H1 (cell line): Measurements from ENCODE around the gene CYP3A7. TPM values are rescaled to one million over a fixed set of nuclear protein-coding genes. Genes with fewer than 3 reads are reported as not detected.

ENCODE experiments used
- CTCF ChIA-PET: fragments of 300-600 bp; sonication (Branson Sonifier 250); formaldehyde crosslinking; loops from one replicate; lab custom pipeline; 2021; ENCODE audit not compliant: partially characterized antibody; lab: Charles Lee
- POLR2A ChIA-PET: fragments of 300-600 bp; sonication (Branson Sonifier 250); formaldehyde crosslinking; loops from one replicate; lab custom pipeline; 2021; ENCODE audit warnings: inconsistent platforms; ENCODE audit not compliant: partially characterized antibody; lab: Charles Lee
- DNase-seq, 2 experiments: peaks; one replicate each; pipeline versions ENCODE4 v3.0.0 to v3.0.0-alpha.2; 2010 to 2022; ENCODE audit warnings: low spot score in 2 of 2, low read depth in 1 of 2, mixed read lengths in 1 of 2
- FAIRE-seq: peaks from 2 replicates; lab custom pipeline; 2011; peaks lifted over from hg19 to GRCh38; lab: Jason Lieb, UNC
- H2AFZ ChIP-seq: 2 replicates; pipeline ENCODE4 v1.8.1; 2012; ENCODE audit warnings: low read length, inconsistent platforms
- H2AK5ac ChIP-seq: 2 replicates; pipeline ENCODE4 v1.6.1; 2013; ENCODE audit warnings: low read depth, low read length
- H2BK120ac ChIP-seq: replicated peaks from 2 replicates; pipeline ENCODE3; 2013; ENCODE audit warnings: low read depth, low read length, inconsistent platforms
- H2BK12ac ChIP-seq: 2 replicates; pipeline ENCODE4 v1.6.1; 2013; ENCODE audit warnings: low read depth, low read length
- H2BK15ac ChIP-seq: 2 replicates; pipeline ENCODE4 v1.6.1; 2013; ENCODE audit warnings: low read length
- H2BK20ac ChIP-seq: 2 replicates; pipeline ENCODE4 v1.6.1; 2013; ENCODE audit warnings: low read length
- H2BK5ac ChIP-seq: 2 replicates; pipeline ENCODE4 v1.6.1; 2013; ENCODE audit warnings: low read depth, low read length
- H3K14ac ChIP-seq: 2 replicates; pipeline ENCODE4 v1.6.1; 2013; ENCODE audit warnings: inconsistent platforms; ENCODE audit not compliant: insufficient read length
- H3K18ac ChIP-seq: 2 replicates; pipeline ENCODE4 v1.6.1; 2013; ENCODE audit warnings: low read length; ENCODE audit errors: extremely low read depth
- H3K23ac ChIP-seq: 2 replicates; pipeline ENCODE4 v1.6.1; 2013; ENCODE audit warnings: inconsistent platforms; ENCODE audit not compliant: insufficient read length
- H3K23me2 ChIP-seq: 2 replicates; pipeline ENCODE4 v1.6.1; 2013; ENCODE audit warnings: low read depth, low read length
- H3K27ac ChIP-seq: 2 replicates; pipeline ENCODE4 v1.6.1; 2011; ENCODE audit warnings: low read depth, low read length, inconsistent platforms
- H3K27me3 ChIP-seq, 4 experiments: replicated peaks in 1 of 4; 1 replicate in 1 of 4; 2 replicates in 3 of 4; pipeline versions ENCODE4 v1.6.1 to v1.8.1; 2011 to 2013; ENCODE audit warnings: low read length in 3 of 4, mild to moderate bottlenecking in 3 of 4, inconsistent platforms in 2 of 4, mixed read lengths in 2 of 4, moderate library complexity in 1 of 4; ENCODE audit not compliant: control insufficient read depth in 3 of 4, insufficient read depth in 3 of 4; ENCODE audit errors: extremely low read depth in 1 of 4
- H3K36me3 ChIP-seq, 4 experiments: 2 replicates each; pipeline versions ENCODE4 v1.6.1 to v1.8.1; 2011 to 2013; ENCODE audit warnings: mild to moderate bottlenecking in 4 of 4, low read length in 3 of 4, moderate library complexity in 2 of 4, control low read depth in 1 of 4, inconsistent platforms in 1 of 4; ENCODE audit not compliant: insufficient read depth in 4 of 4, control insufficient read depth in 2 of 4
- H3K4ac ChIP-seq: replicated peaks from 2 replicates; pipeline ENCODE3; 2013; ENCODE audit warnings: low read length, low read depth, mixed read lengths, inconsistent platforms; ENCODE audit not compliant: insufficient read length
- H3K4me1 ChIP-seq, 4 experiments: replicated peaks in 1 of 4; 1 replicate in 1 of 4; 2 replicates in 3 of 4; pipeline versions ENCODE4 v1.6.1 to v1.8.1; 2011 to 2013; ENCODE audit warnings: low read length in 3 of 4, inconsistent platforms in 2 of 4, mixed read lengths in 1 of 4; ENCODE audit not compliant: insufficient read depth in 4 of 4, control insufficient read depth in 3 of 4
- H3K4me2 ChIP-seq, 2 experiments: 2 replicates each; pipeline versions ENCODE4 v1.6.1 to v1.8.1; 2011 to 2013; ENCODE audit warnings: low read depth in 2 of 2, low read length in 2 of 2, control low read depth in 1 of 2, inconsistent platforms in 1 of 2, mild to moderate bottlenecking in 1 of 2; ENCODE audit not compliant: insufficient read depth in 1 of 2
- H3K4me3 ChIP-seq, 4 experiments: fragments of 200-600, 300-600 bp in 1 of 4; sonication (generic), shearing (Covaris generic), sonication (Bioruptor Twin) in 1 of 4; 2 replicates each; pipeline versions ENCODE4 v1.5.1 to v1.8.1; 2011 to 2016; ENCODE audit warnings: low read length in 4 of 4, low read depth in 3 of 4, control low read depth in 2 of 4, inconsistent platforms in 2 of 4, mild to moderate bottlenecking in 2 of 4, mixed read lengths in 1 of 4, moderate library complexity in 1 of 4; ENCODE audit not compliant: insufficient read depth in 2 of 4; ENCODE audit errors: extremely low read depth in 1 of 4
- H3K56ac ChIP-seq: replicated peaks from 2 replicates; pipeline ENCODE3; 2013; ENCODE audit warnings: low read depth, mild to moderate bottlenecking, mixed read lengths, low read length, inconsistent platforms; ENCODE audit not compliant: insufficient read length
- H3K79me1 ChIP-seq: 2 replicates; pipeline ENCODE4 v1.6.1; 2013; ENCODE audit warnings: low read depth, low read length, control low read depth
- H3K79me2 ChIP-seq, 2 experiments: 2 replicates each; pipeline versions ENCODE4 v1.6.1 to v1.8.1; 2012 to 2013; ENCODE audit warnings: low read length in 2 of 2, mild to moderate bottlenecking in 2 of 2, inconsistent platforms in 1 of 2; ENCODE audit not compliant: insufficient read depth in 2 of 2, control insufficient read depth in 1 of 2
- H3K9ac ChIP-seq, 4 experiments: replicated peaks in 1 of 4; 1 replicate in 1 of 4; 2 replicates in 3 of 4; pipeline versions ENCODE4 v1.6.1 to v1.8.1; 2011 to 2013; ENCODE audit warnings: low read depth in 3 of 4, low read length in 3 of 4, control low read depth in 2 of 4, mild to moderate bottlenecking in 2 of 4, moderate library complexity in 2 of 4, inconsistent platforms in 1 of 4; ENCODE audit errors: extremely low read depth in 1 of 4
- H3K9me3 ChIP-seq, 2 experiments: 2 replicates each; pipeline versions ENCODE4 v1.6.1 to v1.8.1; 2012 to 2013; ENCODE audit warnings: mild to moderate bottlenecking in 2 of 2, moderate library complexity in 2 of 2, control low read depth in 1 of 2, inconsistent platforms in 1 of 2, low read depth in 1 of 2, low read length in 1 of 2, mixed read lengths in 1 of 2; ENCODE audit not compliant: insufficient read depth in 2 of 2
- H4K20me1 ChIP-seq, 2 experiments: replicated peaks in 1 of 2; 2 replicates each; pipeline versions ENCODE3 to v1.8.1; 2011 to 2013; ENCODE audit warnings: inconsistent platforms in 2 of 2, low read length in 2 of 2, mild to moderate bottlenecking in 1 of 2; ENCODE audit not compliant: insufficient read depth in 2 of 2, control insufficient read depth in 1 of 2
- H4K5ac ChIP-seq: 2 replicates; pipeline ENCODE4 v1.6.1; 2013; ENCODE audit warnings: low read length, low read depth, mixed read lengths, inconsistent platforms; ENCODE audit not compliant: insufficient read length
- H4K8ac ChIP-seq: 2 replicates; pipeline ENCODE4 v1.8.0; 2013; ENCODE audit warnings: mild to moderate bottlenecking, moderate library complexity, low read length, inconsistent platforms; ENCODE audit not compliant: insufficient read depth; ENCODE audit errors: extremely low read depth
- H4K91ac ChIP-seq: replicated peaks from 2 replicates; pipeline ENCODE3; 2013; ENCODE audit warnings: low read length, mixed read lengths, inconsistent platforms; ENCODE audit not compliant: insufficient read length
- CTBP2 ChIP-seq: IDR thresholded peaks from 2 replicates; pipeline ENCODE4 v1.7.0; 2011; ENCODE audit warnings: borderline replicate concordance, mild to moderate bottlenecking, moderate library complexity, mixed read lengths, low read length; ENCODE audit not compliant: insufficient read depth, insufficient read length
- EGR1 ChIP-seq: IDR thresholded peaks from 2 replicates; pipeline ENCODE4 v1.6.1; 2011; ENCODE audit warnings: low read depth, low read length, borderline replicate concordance
- EP300 ChIP-seq, 2 experiments: IDR thresholded peaks; 1 replicate in 1 of 2; 2 replicates in 1 of 2; pipeline ENCODE4 v1.6.1; 2011 to 2012; ENCODE audit warnings: low read depth in 2 of 2, low read length in 2 of 2, mild to moderate bottlenecking in 2 of 2, borderline replicate concordance in 1 of 2, inconsistent platforms in 1 of 2, moderate library complexity in 1 of 2
- GTF2F1 ChIP-seq: IDR thresholded peaks from 2 replicates; pipeline ENCODE4 v1.6.1; 2012; ENCODE audit warnings: low read depth, low read length, improper control_type of control experiment, borderline replicate concordance
- HDAC2 ChIP-seq, 2 experiments: fragments of 300-600 bp in 1 of 2; sonication (generic) in 1 of 2; IDR thresholded peaks; 2 replicates each; pipeline ENCODE4 v1.6.1; 2011 to 2012; ENCODE audit warnings: low read depth in 2 of 2, low read length in 2 of 2, mild to moderate bottlenecking in 2 of 2, moderate library complexity in 2 of 2, borderline replicate concordance in 1 of 2, inconsistent platforms in 1 of 2
- MAFK ChIP-seq: IDR thresholded peaks from 2 replicates; pipeline ENCODE4 v1.6.1; 2012; ENCODE audit warnings: low read depth, mild to moderate bottlenecking, improper control_type of control experiment, low read length
- POLR2A ChIP-seq, 2 experiments: IDR thresholded peaks; 1 replicate in 1 of 2; 2 replicates in 1 of 2; pipeline ENCODE4 v1.6.1; 2011; ENCODE audit warnings: low read depth in 2 of 2, low read length in 2 of 2, mild to moderate bottlenecking in 2 of 2; ENCODE audit errors: control extremely low read depth in 1 of 2
- SIRT6 ChIP-seq: IDR thresholded peaks from one replicate; pipeline ENCODE4 v1.7.1; 2012; ENCODE audit warnings: low read length, inconsistent platforms
- TAF7 ChIP-seq: optimal IDR thresholded peaks from 2 replicates; pipeline ENCODE3; 2011; ENCODE audit warnings: low read depth, mild to moderate bottlenecking, inconsistent platforms, low read length, moderate library complexity, borderline replicate concordance
- YY1 ChIP-seq: IDR thresholded peaks from 2 replicates; pipeline ENCODE4 v1.6.1; 2011; ENCODE audit warnings: low read depth, mild to moderate bottlenecking, low read length
- WGBS, 2 experiments: shearing (Covaris generic) in 1 of 2; methylation state at CpG; one replicate each; pipeline versions ENCODE4 v1.1.6 to v1.1.7; 2013 to 2015; ENCODE audit warnings: low lambda C conversion rate in 2 of 2, mixed read lengths in 2 of 2, inconsistent platforms in 1 of 2, low coverage in 1 of 2, missing lambda C conversion rate in 1 of 2; ENCODE audit not compliant: insufficient replicate concordance in 2 of 2, insufficient coverage in 1 of 2, insufficient read length in 1 of 2; ENCODE audit errors: extremely low coverage in 1 of 2, missing lambda C conversion rate in 1 of 2; 5-methylcytosine and 5-hydroxymethylcytosine counted together
- polyA plus RNA-seq, 7 experiments: library from polyadenylated mRNA; depleted of rRNA in 3 of 7; stranded (reverse) in 5 of 7; unstranded in 2 of 7; fragments of >200 nt in 5 of 7; fragments of 200-250 nt in 2 of 7; gene quantifications; 1 replicate in 5 of 7; 2 replicates in 1 of 7; 4 replicates in 1 of 7; pipeline versions ENCODE4 v1.2.1 to v1.2.3, GENCODE V29; 2011 to 2013; ENCODE audit warnings: missing spikeins in 2 of 7, mixed read lengths in 2 of 7
- total RNA-seq: library from RNA; stranded (reverse); fragmentation: NEBNext Ultra II Directional; extraction: Animal tissue kit (Norgen Biotek cat#: 25700); gene quantifications from 2 replicates; pipeline ENCODE4 v1.2.1, GENCODE V29; 2021
- TF ChIP-seq, protein P1 (sequence below), 3 experiments: IDR thresholded peaks; 1 replicate in 2 of 3; 2 replicates in 1 of 3; pipeline versions ENCODE4 v1.5.1 to v1.6.1; 2011; ENCODE audit warnings: low read length in 3 of 3, mild to moderate bottlenecking in 3 of 3, inconsistent platforms in 2 of 3, low read depth in 1 of 3, moderate library complexity in 1 of 3; ENCODE audit not compliant: insufficient read depth in 1 of 3; ENCODE audit errors: control extremely low read depth in 1 of 3

The CYP3A7 gene
- total and polyA plus RNA-seq, 2 of the 8 experiments (the other 6 are each of a cell fraction or from before 2014, with no cell fraction given) = not detected

DNA sequence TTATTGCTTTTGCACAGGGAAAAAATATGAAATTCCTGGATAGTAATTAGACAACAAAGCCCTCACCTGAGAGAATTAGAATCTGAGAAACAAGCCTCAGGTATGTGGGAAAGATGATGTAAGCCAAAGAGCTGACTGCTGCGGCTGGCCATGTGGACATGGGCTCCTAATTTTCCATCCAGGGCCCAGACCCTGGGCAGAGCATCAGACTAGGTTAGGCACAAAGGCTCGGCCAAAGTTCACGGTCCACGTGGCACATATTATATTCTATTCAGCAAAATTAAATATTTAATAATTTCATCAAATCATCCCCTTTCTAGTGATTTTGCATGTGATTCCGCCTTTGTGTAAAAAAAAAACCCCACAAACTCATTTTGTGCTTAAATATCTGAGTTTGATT lies 43.9 kb upstream of the CYP3A7 start:
- Histone ChIP-seq H2BK20ac (no peak overlapping the region), H3K27ac (no peak overlapping the region), H2BK5ac (no peak overlapping the region), H3K23ac (no peak overlapping the region), H2AK5ac (no peak overlapping the region), H4K91ac (no peak overlapping the region), H2AFZ (no peak overlapping the region), H3K23me2 (no peaks in the 10 kb centered on the region), H3K56ac (no peak overlapping the region), H3K4me2 (no peak overlapping the region), H2BK15ac (no peak overlapping the region), H2BK12ac (no peak overlapping the region), H3K4ac (no peak overlapping the region), H4K8ac (no peak overlapping the region), H3K79me2 (no peaks in the 10 kb centered on the region), H3K36me3 (no peaks in the 10 kb centered on the region), H3K18ac (no peak overlapping the region), H2BK120ac (no peak overlapping the region), H3K14ac (no peak overlapping the region), H3K9ac (no peak overlapping the region), H4K20me1 (no peaks in the 10 kb centered on the region), H4K5ac (no peak overlapping the region), H3K4me1 (peaks cover 0 to 2% (median 0%) of the 10 kb centered on the region in 4 experiments; a peak in 2 of 7 replicates), H3K9me3 (no peaks in the 10 kb centered on the region), H3K27me3 (no peaks in the 10 kb centered on the region), H3K4me3 (no peak overlapping the region), H3K79me1 (no peaks in the 10 kb centered on the region)
- CTCF ChIA-PET = interaction anchor here (1.2 kb wide), 1 partner anchor 212 kb away, joined by 3 read pairs; no protein-coding TSS in a partner anchor
- FAIRE-seq (no peak), DNase-seq (no peak)
- WGBS, 2 experiments = 92% methylated on average over 5 of the region's 5 CpGs; no CpG with 5 or more reads in 1 of the 2 experiments
- POLR2A ChIA-PET = no interaction called here
- no peak for TF ChIP-seq SIRT6
- TF ChIP-seq, protein P1, sequence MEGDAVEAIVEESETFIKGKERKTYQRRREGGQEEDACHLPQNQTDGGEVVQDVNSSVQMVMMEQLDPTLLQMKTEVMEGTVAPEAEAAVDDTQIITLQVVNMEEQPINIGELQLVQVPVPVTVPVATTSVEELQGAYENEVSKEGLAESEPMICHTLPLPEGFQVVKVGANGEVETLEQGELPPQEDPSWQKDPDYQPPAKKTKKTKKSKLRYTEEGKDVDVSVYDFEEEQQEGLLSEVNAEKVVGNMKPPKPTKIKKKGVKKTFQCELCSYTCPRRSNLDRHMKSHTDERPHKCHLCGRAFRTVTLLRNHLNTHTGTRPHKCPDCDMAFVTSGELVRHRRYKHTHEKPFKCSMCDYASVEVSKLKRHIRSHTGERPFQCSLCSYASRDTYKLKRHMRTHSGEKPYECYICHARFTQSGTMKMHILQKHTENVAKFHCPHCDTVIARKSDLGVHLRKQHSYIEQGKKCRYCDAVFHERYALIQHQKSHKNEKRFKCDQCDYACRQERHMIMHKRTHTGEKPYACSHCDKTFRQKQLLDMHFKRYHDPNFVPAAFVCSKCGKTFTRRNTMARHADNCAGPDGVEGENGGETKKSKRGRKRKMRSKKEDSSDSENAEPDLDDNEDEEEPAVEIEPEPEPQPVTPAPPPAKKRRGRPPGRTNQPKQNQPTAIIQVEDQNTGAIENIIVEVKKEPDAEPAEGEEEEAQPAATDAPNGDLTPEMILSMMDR (IDR thresholded peaks at IDR 0.05; ENCODE audit: control extremely low read depth in 1 of 3, insufficient read depth in 1 of 3, low read depth in 1 of 3, low read length in 3 of 3) = no peak
- no peak for TF ChIP-seq HDAC2 (IDR thresholded peaks at IDR 0.05; ENCODE audit: borderline replicate concordance in 1 of 2, low read depth in 2 of 2, low read length in 2 of 2)
- no peak for TF ChIP-seq YY1
- no peak for TF ChIP-seq CTBP2
- TF ChIP-seq POLR2A (IDR thresholded peaks at IDR 0.05; ENCODE audit: control extremely low read depth in 1 of 2, low read depth in 2 of 2, low read length in 2 of 2) = no peak
- TF ChIP-seq EP300 (IDR thresholded peaks at IDR 0.05; ENCODE audit: borderline replicate concordance in 1 of 2, low read depth in 2 of 2, low read length in 2 of 2) = no peak
- TF ChIP-seq EGR1 = no peak
- TF ChIP-seq TAF7 = no peak
- TF ChIP-seq MAFK = no peak
- TF ChIP-seq GTF2F1 = no peak
